Parathyroid adenoma (tissue), 2 donors: ENCODE measurements around the gene WWOX.

Source experiments
- H2AFZ ChIP-seq: fragments of 300-600 bp; sonication (generic); one replicate; pipeline ENCODE4 v1.7.0; 2017; ENCODE audit warnings: antibody characterized with exemption, mild to moderate bottlenecking
- H3K27ac ChIP-seq: fragments of 300-600 bp; sonication (generic); one replicate; pipeline ENCODE4 v1.7.0; 2017
- H3K27me3 ChIP-seq: fragments of 300-600 bp; sonication (generic); one replicate; pipeline ENCODE4 v1.7.0; 2017; ENCODE audit warnings: low read length; ENCODE audit not compliant: control insufficient read depth, insufficient read depth
- H3K36me3 ChIP-seq: fragments of 300-600 bp; sonication (generic); one replicate; pipeline ENCODE4 v1.7.0; 2017; ENCODE audit warnings: low read length; ENCODE audit not compliant: control insufficient read depth, insufficient read depth
- H3K4me1 ChIP-seq: fragments of 300-600 bp; sonication (generic); one replicate; pipeline ENCODE4 v1.7.0; 2017; ENCODE audit warnings: control low read depth
- H3K4me2 ChIP-seq: fragments of 300-600 bp; sonication (generic); one replicate; pipeline ENCODE4 v1.7.0; 2017; ENCODE audit warnings: low read length
- H3K4me3 ChIP-seq: fragments of 300-600 bp; sonication (generic); one replicate; pipeline ENCODE4 v1.7.0; 2017; ENCODE audit warnings: low read depth, low read length
- H3K79me2 ChIP-seq: fragments of 300-600 bp; sonication (generic); one replicate; pipeline ENCODE4 v1.7.0; 2017; ENCODE audit warnings: control low read depth
- H3K9ac ChIP-seq: fragments of 300-600 bp; sonication (generic); one replicate; pipeline ENCODE4 v1.7.0; 2017; ENCODE audit warnings: mild to moderate bottlenecking
- H3K9me3 ChIP-seq: fragments of 300-600 bp; sonication (generic); one replicate; pipeline ENCODE4 v1.7.0; 2017; ENCODE audit warnings: low read length; ENCODE audit not compliant: control insufficient read depth
- CTCF ChIP-seq: fragments of 300-600 bp; sonication (generic); IDR thresholded peaks from one replicate; pipeline ENCODE4 v1.7.0; 2017; ENCODE audit warnings: antibody characterized with exemption, mild to moderate bottlenecking
- donor health status: primary hyperparathyroidism.

The WWOX gene

GRCh38 chr16:78553268-78554039 lies 454.0 kb downstream of the WWOX start:
- Histone ChIP-seq H3K9ac (no peak overlapping the region), H3K4me2 (no peak overlapping the region), H3K9me3 (no peaks in the 10 kb centered on the region), H3K4me3 (no peak overlapping the region), H2AFZ (no peak overlapping the region), H3K27ac (no peak overlapping the region), H3K79me2 (no peaks in the 10 kb centered on the region), H3K36me3 (no peaks in the 10 kb centered on the region), H3K4me1 (no peaks in the 10 kb centered on the region), H3K27me3 (no peaks in the 10 kb centered on the region)
- TF ChIP-seq CTCF = no peak

GRCh38 chr16:78556421-78556820 lies 457.0 kb downstream of the WWOX start:
- no peaks in the 10 kb centered on the region for H3K27me3 ChIP-seq

GRCh38 chr16:78560997-78561396 lies 461.5 kb downstream of the WWOX start:
- no peak overlapping the region for H3K4me2 ChIP-seq
- H3K27me3 ChIP-seq = no peaks in the 10 kb centered on the region
- H3K36me3 ChIP-seq = no peaks in the 10 kb centered on the region
- H3K4me1 ChIP-seq = peaks cover 12% of the 10 kb centered on the region
- no peaks in the 10 kb centered on the region for H3K79me2 ChIP-seq
- no peak overlapping the region for H3K27ac ChIP-seq
- no peak for TF ChIP-seq CTCF
- no peak overlapping the region for H3K9ac ChIP-seq
- H3K9me3 ChIP-seq = no peaks in the 10 kb centered on the region
- H3K4me3 ChIP-seq = no peak overlapping the region
- H2AFZ ChIP-seq = no peak overlapping the region

More at GRCh38 chr16:78556421-78556820, 457.0 kb downstream of the WWOX start:
- Histone ChIP-seq H3K9ac (no peak overlapping the region), H2AFZ (no peak overlapping the region), H3K79me2 (no peaks in the 10 kb centered on the region), H3K4me3 (no peak overlapping the region), H3K36me3 (no peaks in the 10 kb centered on the region), H3K9me3 (no peaks in the 10 kb centered on the region), H3K4me1 (no peaks in the 10 kb centered on the region), H3K4me2 (no peak overlapping the region), H3K27ac (no peak overlapping the region)
- TF ChIP-seq CTCF = no peak

GRCh38 chr16:78562111-78562510 lies 462.7 kb downstream of the WWOX start:
- Histone ChIP-seq H2AFZ (no peak overlapping the region), H3K4me2 (no peak overlapping the region), H3K79me2 (no peaks in the 10 kb centered on the region), H3K27ac (no peak overlapping the region), H3K4me1 (peaks cover 12% of the 10 kb centered on the region), H3K27me3 (no peaks in the 10 kb centered on the region), H3K4me3 (no peak overlapping the region), H3K9me3 (no peaks in the 10 kb centered on the region), H3K9ac (no peak overlapping the region), H3K36me3 (no peaks in the 10 kb centered on the region)
- no peak for TF ChIP-seq CTCF

- H3K4me1 ChIP-seq = peaks cover 12% of the 10 kb centered on the region
- no peak overlapping the region for H3K27ac ChIP-seq
- no peak overlapping the region for H3K4me3 ChIP-seq
- no peaks in the 10 kb centered on the region for H3K27me3 ChIP-seq
- H3K4me2 ChIP-seq = no peak overlapping the region
- H3K36me3 ChIP-seq = no peaks in the 10 kb centered on the region
- TF ChIP-seq CTCF = no peak
- no peak overlapping the region for H3K9ac ChIP-seq
- no peaks in the 10 kb centered on the region for H3K9me3 ChIP-seq
- no peaks in the 10 kb centered on the region for H3K79me2 ChIP-seq
- no peak overlapping the region for H2AFZ ChIP-seq
Observed at GRCh38 chr16:78562650-78563049, 463.2 kb downstream of the WWOX start.
